Activated T-helper 17 cell treated with anti-CD3 and anti-CD28 coated beads, Interleukin-2, amount 50 U/mL, for 72 hours (primary cell): ENCODE results near the gene CDH23. TPM values are rescaled to one million over a fixed set of nuclear protein-coding genes. Genes with fewer than 3 reads are reported as not detected.

Experiments used
- ATAC-seq: fragments of 150-1000 bp; cut with Tn5 transposase; replicated peaks from 2 replicates; pipeline ENCODE4 v1.10.0; 2021; ENCODE audit warnings: mild to moderate bottlenecking, moderate library complexity
- H3K27ac Mint-ChIP-seq: one replicate; pipeline ENCODE4 v1.8.0; 2022; ENCODE audit warnings: mixed read lengths
- H3K27me3 Mint-ChIP-seq: one replicate; pipeline ENCODE4 v1.8.0; 2022; ENCODE audit warnings: mixed read lengths
- H3K36me3 Mint-ChIP-seq: one replicate; pipeline ENCODE4 v1.8.0; 2022; ENCODE audit warnings: low read depth, mild to moderate bottlenecking, mixed read lengths
- H3K4me1 Mint-ChIP-seq: one replicate; pipeline ENCODE4 v1.8.0; 2022; ENCODE audit warnings: mixed read lengths
- H3K4me3 Mint-ChIP-seq: one replicate; pipeline ENCODE4 v1.8.0; 2022; ENCODE audit warnings: mild to moderate bottlenecking, mixed read lengths
- H3K9me3 Mint-ChIP-seq: one replicate; pipeline ENCODE4 v1.8.0; 2022; ENCODE audit warnings: mixed read lengths
- total RNA-seq, 2 donors: library from RNA; stranded (reverse); gene quantifications; one replicate each; pipeline ENCODE4 v1.2.3, GENCODE V29; 2022

The CDH23 gene
- total RNA-seq, 2 donors from 2014 or later = 0.09 to 16.2 TPM

DNA sequence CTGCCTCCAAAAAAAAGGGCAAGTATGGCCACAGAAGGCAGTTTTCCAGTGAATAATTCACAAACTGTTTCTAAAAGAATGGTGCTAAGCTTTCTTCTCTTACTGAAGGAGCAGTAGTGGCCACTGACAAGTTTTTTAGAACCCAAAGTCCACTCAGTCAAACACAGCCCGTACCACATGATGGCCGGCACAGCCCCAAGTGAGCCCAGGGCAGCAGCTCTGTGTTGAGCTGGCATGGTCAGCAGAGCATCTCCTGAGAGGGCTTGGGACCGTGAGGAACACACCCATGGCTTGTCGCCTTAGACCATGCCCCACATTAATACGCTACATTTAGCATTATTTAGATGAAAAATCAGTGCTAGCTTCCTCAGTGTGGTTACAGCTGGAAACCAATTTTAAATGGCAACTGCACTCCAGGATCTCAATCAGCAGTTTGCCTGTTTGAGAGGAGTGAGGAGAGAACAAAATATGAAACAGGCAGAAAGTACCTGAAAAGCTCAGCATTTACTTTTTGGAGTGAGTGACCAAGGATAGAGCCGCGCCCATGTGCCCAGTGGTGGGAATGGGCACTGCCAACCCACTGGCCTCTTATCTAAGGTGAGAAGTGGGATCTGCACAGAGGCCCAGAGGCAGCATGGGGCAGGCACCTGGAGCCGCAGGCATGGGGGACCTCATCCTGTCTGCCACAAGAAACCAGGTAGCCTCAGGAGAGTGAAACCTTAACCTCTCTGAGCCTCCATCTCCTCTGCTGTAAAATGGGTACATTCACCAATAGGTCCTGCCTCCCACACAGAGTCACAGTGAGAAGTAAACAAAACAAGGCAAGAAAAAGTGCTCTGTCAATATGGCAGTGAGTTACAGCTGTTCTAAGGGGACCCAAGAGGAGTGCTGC lies 437.0 kb downstream of the CDH23 start:
- H3K4me3 Mint-ChIP-seq = no peak overlapping the region
- no peaks in the 10 kb centered on the region for H3K9me3 Mint-ChIP-seq
- peaks cover 52% of the 10 kb centered on the region for H3K36me3 Mint-ChIP-seq
- H3K27me3 Mint-ChIP-seq = no peaks in the 10 kb centered on the region
- ATAC-seq = no peak
- peaks cover 40% of the 10 kb centered on the region for H3K4me1 Mint-ChIP-seq
- H3K27ac Mint-ChIP-seq = peak overlapping the region; percentile 56

GRCh38 chr10:71834343-71834674 lies 437.6 kb downstream of the CDH23 start:
- Mint-ChIP-seq H3K27me3 (no peaks in the 10 kb centered on the region), H3K4me3 (no peak overlapping the region), H3K27ac (no peak overlapping the region), H3K4me1 (peaks cover 45% of the 10 kb centered on the region), H3K36me3 (peaks cover 46% of the 10 kb centered on the region), H3K9me3 (no peaks in the 10 kb centered on the region)
- ATAC-seq = no peak

- ATAC-seq = peak; percentile 77
- H3K36me3 Mint-ChIP-seq = peaks cover 30% of the 10 kb centered on the region
- no peaks in the 10 kb centered on the region for H3K27me3 Mint-ChIP-seq
- no peaks in the 10 kb centered on the region for H3K9me3 Mint-ChIP-seq
- H3K4me1 Mint-ChIP-seq = peaks cover 45% of the 10 kb centered on the region
- H3K4me3 Mint-ChIP-seq = no peak overlapping the region
- H3K27ac Mint-ChIP-seq = peak overlapping the region; percentile 51
Observed at GRCh38 chr10:71835671-71836595, 439.2 kb downstream of the CDH23 start.

GRCh38 chr10:71836596-71836974 lies 439.9 kb downstream of the CDH23 start:
- Mint-ChIP-seq H3K27me3 (no peaks in the 10 kb centered on the region), H3K27ac (peak overlapping the region; percentile 51), H3K9me3 (no peaks in the 10 kb centered on the region), H3K36me3 (peaks cover 23% of the 10 kb centered on the region), H3K4me3 (no peak overlapping the region), H3K4me1 (peaks cover 45% of the 10 kb centered on the region)
- no peak for ATAC-seq

DNA sequence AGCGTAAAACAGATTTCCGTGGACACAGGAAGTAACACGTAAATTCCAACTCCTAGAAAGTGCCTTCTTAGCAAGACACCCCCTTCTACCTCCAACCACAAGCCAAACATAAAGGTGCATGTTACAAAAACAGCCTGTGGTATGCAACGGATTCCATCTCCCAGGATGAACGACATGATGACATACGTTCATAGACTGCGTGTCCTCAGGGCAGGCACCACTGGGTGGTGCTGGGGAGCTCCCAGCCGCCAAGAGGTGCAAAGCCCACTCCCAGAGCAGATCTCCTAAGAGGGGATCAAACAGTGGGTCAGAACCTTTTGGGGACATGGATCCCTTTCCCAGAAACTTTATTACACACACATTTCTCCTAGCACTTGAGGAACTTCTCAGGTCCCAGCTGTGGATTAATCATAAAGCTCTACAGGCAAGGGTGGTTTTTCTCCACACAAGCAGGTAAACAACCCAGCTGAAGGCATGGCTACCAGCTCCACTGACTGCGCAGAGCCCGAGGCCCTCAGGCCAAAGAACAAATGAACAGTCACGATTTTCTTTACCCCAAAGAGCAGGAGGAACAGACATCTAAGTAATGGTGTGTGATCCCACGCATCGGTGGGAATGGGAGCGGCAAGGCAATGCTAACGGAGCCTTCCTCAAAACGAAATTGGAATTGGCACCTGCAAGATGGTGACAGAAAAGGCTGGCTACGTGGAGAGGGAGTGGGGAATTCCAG lies 440.5 kb downstream of the CDH23 start:
- no peak for ATAC-seq
- Mint-ChIP-seq H3K4me3 (no peak overlapping the region), H3K27ac (no peak overlapping the region), H3K27me3 (no peaks in the 10 kb centered on the region), H3K36me3 (peaks cover 16% of the 10 kb centered on the region), H3K4me1 (peaks cover 45% of the 10 kb centered on the region), H3K9me3 (no peaks in the 10 kb centered on the region)

DNA sequence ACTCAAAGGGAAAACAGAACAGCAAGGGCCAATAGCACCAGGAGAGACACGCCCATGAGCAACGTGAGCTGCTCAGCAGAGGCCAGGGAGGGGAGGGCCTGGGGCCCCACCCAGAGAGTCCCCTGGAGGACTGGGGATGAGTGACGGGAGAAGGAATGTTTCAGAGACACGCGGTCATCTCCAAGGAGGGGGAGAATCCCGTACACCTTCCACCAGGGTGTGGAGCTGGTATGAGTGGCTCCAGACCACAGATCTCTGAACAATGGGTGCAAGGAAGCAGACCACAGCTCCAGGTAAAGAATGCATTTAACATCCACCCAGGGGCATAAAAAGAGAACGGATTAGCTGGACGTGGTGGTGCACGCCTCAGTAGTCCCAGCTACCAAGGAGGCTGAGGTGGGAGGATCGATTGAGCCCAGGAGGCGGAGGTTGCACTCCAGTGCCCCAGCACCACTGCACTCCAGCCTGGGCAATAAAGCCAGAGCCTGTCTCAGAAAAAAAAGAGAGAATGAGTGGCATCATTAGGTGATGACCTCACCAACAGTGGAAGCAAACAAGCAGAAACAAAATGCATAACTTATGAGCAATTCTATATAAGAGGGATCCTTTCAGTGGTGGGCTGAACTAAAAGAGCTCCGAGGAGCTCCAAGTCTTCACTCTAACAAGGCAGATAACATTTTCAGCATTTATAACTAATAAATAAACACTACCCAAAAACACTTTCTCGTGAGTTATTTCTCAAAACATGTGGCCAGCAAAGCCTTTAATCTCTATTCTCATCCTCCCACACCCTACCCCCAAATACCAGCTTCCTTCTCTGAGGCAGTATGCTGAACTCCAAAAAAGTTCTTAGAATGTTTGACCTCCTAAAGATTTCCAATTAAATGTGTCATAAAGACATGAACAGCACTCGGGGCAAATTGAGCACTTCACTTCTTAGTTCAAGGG lies 441.8 kb downstream of the CDH23 start:
- ATAC-seq = no peak
- Mint-ChIP-seq H3K36me3 (peaks cover 4% of the 10 kb centered on the region), H3K9me3 (no peaks in the 10 kb centered on the region), H3K27ac (no peak overlapping the region), H3K27me3 (no peaks in the 10 kb centered on the region), H3K4me3 (no peak overlapping the region), H3K4me1 (peaks cover 55% of the 10 kb centered on the region)

DNA sequence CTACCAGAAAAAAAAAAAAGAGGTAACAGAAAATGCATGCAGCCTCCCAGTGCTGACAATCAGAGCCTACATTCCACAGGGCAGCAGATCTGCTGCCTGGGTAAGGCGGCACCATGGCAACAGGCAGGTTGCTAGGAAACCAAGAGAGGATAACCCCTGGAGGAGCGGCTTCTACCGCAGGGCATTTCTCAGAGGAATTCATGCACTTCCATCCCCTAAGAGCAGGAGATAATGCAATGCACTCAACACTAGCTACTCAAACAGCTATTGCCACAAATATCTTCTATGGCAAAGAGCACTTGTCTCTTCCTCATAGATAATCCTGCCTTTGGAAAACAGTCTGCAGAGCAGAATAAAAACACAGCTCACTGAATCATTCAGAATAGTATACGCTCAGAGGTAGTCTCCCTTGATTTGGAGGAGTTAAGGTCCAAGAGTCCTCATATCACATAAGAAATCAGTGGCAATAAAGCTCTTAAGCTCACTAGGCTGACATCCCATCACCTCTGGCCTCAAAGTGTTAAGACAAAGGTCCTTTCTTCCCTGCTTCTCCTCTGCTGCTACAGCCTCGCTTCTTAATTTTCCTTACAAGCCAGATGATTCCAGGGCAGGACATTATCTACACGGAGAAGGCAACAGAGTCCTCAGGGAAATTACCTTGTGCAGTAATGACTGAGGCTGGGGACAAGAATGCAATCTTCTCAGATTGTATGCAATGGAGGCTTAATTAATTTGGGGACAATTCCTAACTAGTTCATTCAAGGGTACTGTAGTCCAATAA lies 443.6 kb downstream of the CDH23 start:
- no peak overlapping the region for H3K27ac Mint-ChIP-seq
- no peak overlapping the region for H3K4me3 Mint-ChIP-seq
- H3K27me3 Mint-ChIP-seq = no peaks in the 10 kb centered on the region
- no peak for ATAC-seq
- no peaks in the 10 kb centered on the region for H3K9me3 Mint-ChIP-seq
- H3K4me1 Mint-ChIP-seq = peaks cover 65% of the 10 kb centered on the region
- no peaks in the 10 kb centered on the region for H3K36me3 Mint-ChIP-seq

GRCh38 chr10:71840958-71841335 lies 444.2 kb downstream of the CDH23 start:
- no peak for ATAC-seq
- Mint-ChIP-seq H3K27me3 (no peaks in the 10 kb centered on the region), H3K27ac (no peak overlapping the region), H3K4me1 (peaks cover 61% of the 10 kb centered on the region), H3K4me3 (no peak overlapping the region), H3K9me3 (no peaks in the 10 kb centered on the region), H3K36me3 (no peaks in the 10 kb centered on the region)

DNA sequence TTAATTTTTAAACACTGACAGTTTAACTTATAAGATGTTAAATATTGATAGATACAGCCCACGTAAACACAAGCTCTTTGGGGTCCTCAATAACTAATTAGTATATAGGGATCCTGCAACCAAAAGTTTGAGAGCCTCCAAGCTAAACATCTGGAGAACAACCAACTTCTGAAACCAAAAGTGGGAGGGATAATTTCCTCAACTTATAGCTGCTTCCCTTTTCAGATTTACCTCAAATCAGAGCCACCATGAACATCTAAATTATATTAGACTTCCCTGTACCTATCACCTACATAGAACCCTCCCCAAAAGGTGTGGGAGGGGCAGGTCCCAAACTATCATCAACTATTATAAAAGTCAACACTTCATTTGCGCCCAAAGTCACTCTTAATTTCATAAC lies 445.7 kb downstream of the CDH23 start:
- Mint-ChIP-seq H3K4me3 (no peak overlapping the region), H3K27ac (no peak overlapping the region), H3K9me3 (no peaks in the 10 kb centered on the region), H3K27me3 (no peaks in the 10 kb centered on the region), H3K36me3 (no peaks in the 10 kb centered on the region), H3K4me1 (peaks cover 54% of the 10 kb centered on the region)
- no peak for ATAC-seq

DNA sequence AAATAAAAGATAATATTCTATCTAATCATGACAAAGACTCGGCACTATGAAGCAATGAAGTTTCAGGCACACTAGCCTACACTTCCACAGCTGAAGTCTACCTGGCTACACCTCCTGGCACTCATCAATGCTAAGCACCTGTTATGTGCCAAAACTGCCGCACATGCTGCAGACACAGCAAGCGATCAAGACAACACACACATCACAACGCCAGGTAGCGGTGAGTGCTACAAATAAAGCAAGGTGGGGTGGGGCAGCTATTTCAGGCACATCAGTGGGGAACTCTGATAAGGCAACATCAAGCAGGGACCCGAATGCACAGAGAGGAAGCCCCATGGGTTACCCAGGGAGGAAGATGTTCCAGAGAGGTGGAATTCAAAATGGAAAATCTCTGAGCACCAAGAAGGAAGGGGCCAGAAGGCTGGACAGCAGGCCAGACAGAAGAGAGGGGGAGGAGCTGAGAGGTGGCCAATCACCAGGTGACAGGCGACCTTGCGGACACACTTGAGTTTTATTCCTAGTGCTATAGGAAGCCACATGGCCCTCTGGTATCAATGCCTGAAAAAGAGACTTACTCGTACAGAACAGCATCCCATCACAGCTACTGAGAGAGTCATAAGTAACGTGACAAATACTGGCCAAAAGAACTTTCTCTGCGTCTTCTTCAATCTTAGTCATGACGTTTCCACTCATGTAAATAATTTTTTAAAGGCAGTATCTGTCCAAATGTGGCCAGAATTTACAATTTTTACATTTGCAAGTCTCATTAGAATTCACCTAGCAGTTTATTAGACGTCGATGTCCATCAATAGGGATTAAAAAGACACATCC lies 446.4 kb downstream of the CDH23 start:
- Mint-ChIP-seq H3K4me3 (peak overlapping the region; percentile 10), H3K27me3 (no peaks in the 10 kb centered on the region), H3K4me1 (peaks cover 47% of the 10 kb centered on the region), H3K36me3 (no peaks in the 10 kb centered on the region), H3K27ac (no peak overlapping the region), H3K9me3 (no peaks in the 10 kb centered on the region)
- no peak for ATAC-seq

DNA sequence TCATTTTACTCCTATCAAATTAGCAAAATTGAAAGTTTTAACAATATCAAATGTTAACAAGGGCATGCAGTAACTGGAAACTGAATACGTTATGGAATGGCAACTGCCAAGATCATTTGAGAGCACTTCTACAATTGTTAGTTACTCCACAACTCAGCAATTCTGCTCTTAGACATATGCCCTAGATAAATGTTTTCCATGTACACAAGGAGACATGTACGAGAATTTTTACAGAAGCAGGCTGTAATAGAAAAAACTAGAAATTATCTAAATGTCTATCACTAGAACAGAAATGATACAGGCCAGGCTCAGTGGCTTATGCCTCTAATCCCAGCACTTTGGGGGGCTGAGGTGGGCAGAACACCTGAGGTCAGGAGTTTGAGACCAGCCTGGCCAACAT lies 447.4 kb downstream of the CDH23 start:
- Mint-ChIP-seq H3K4me1 (peaks cover 37% of the 10 kb centered on the region), H3K27ac (no peak overlapping the region), H3K9me3 (no peaks in the 10 kb centered on the region), H3K36me3 (no peaks in the 10 kb centered on the region), H3K4me3 (peak overlapping the region; percentile 22), H3K27me3 (no peaks in the 10 kb centered on the region)
- ATAC-seq = peak; percentile 26

DNA sequence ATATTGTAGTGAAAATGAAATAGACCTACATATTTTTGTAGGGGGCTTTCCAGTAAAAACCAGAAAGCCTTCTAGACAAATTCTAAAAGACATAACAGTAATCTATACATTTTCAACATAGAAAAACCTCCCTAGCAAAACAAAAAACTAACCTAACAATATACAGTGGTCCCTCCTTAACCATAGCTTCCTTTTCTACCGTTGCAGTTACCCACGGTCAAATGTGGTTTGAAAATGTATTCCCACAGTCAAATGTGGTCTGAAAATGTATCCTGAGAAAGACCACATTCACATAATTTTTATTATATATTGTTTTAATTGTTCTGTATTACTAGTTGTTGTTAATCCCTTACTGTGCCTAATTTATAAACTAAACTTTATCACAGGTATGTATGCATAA lies 448.0 kb downstream of the CDH23 start:
- Mint-ChIP-seq H3K9me3 (no peaks in the 10 kb centered on the region), H3K36me3 (no peaks in the 10 kb centered on the region), H3K27ac (no peak overlapping the region), H3K4me1 (peaks cover 38% of the 10 kb centered on the region), H3K4me3 (no peak overlapping the region), H3K27me3 (no peaks in the 10 kb centered on the region)
- no peak for ATAC-seq
